Spleen (tissue), 7 donors: ENCODE measurements around the gene TEK.

Experiments used
- POLR2A ChIP-seq, 3 donors: fragments of 450-650 bp; IDR thresholded peaks; one replicate each; pipeline ENCODE4 v1.5.1; 2017; ENCODE audit warnings: antibody characterized with exemption in 3 of 3, mild to moderate bottlenecking in 1 of 3
- TF ChIP-seq, protein P1 (sequence below), 11 experiments: fragments of 200-600 bp in 7 of 11; fragments of 450-650 bp in 4 of 11; sonication (generic) in 4 of 11; IDR thresholded peaks in 8 of 11; conservative IDR thresholded peaks in 3 of 11; 1 replicate in 7 of 11; 2 replicates in 4 of 11; pipeline versions ENCODE4 v1.4.0 to v1.8.0; 2016 to 2021; ENCODE audit warnings: antibody characterized with exemption in 11 of 11, inconsistent platforms in 4 of 11, mild to moderate bottlenecking in 1 of 11
- donor health status: DM: no; HTN: no; CAD: no; lungs with moderate emphysema.
- donor health status: DM: no; HTN: no; CAD: no.
- donor health status: DM: no; HTN: no; CAD: no.

- TF ChIP-seq, protein P1, sequence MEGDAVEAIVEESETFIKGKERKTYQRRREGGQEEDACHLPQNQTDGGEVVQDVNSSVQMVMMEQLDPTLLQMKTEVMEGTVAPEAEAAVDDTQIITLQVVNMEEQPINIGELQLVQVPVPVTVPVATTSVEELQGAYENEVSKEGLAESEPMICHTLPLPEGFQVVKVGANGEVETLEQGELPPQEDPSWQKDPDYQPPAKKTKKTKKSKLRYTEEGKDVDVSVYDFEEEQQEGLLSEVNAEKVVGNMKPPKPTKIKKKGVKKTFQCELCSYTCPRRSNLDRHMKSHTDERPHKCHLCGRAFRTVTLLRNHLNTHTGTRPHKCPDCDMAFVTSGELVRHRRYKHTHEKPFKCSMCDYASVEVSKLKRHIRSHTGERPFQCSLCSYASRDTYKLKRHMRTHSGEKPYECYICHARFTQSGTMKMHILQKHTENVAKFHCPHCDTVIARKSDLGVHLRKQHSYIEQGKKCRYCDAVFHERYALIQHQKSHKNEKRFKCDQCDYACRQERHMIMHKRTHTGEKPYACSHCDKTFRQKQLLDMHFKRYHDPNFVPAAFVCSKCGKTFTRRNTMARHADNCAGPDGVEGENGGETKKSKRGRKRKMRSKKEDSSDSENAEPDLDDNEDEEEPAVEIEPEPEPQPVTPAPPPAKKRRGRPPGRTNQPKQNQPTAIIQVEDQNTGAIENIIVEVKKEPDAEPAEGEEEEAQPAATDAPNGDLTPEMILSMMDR (IDR thresholded peaks at IDR 0.05 in 8 of 11, conservative IDR thresholded peaks at IDR 0.05 in 3 of 11): no peak
- no peak for TF ChIP-seq POLR2A (IDR thresholded peaks at IDR 0.05)
Measured at GRCh38 chr9:27181381-27181780, 72.4 kb downstream of the TEK start.
